HG02938 (cell line): ENCODE measurements around the gene CLSTN2.

Source experiments
- ATAC-seq: cut with Tn5 transposase; IDR thresholded peaks from one replicate; pipeline ENCODE4 v1.9.1; 2021; ENCODE audit warnings: mild to moderate bottlenecking, moderate library complexity; ENCODE audit not compliant: unreplicated experiment

CLSTN2 gene

DNA sequence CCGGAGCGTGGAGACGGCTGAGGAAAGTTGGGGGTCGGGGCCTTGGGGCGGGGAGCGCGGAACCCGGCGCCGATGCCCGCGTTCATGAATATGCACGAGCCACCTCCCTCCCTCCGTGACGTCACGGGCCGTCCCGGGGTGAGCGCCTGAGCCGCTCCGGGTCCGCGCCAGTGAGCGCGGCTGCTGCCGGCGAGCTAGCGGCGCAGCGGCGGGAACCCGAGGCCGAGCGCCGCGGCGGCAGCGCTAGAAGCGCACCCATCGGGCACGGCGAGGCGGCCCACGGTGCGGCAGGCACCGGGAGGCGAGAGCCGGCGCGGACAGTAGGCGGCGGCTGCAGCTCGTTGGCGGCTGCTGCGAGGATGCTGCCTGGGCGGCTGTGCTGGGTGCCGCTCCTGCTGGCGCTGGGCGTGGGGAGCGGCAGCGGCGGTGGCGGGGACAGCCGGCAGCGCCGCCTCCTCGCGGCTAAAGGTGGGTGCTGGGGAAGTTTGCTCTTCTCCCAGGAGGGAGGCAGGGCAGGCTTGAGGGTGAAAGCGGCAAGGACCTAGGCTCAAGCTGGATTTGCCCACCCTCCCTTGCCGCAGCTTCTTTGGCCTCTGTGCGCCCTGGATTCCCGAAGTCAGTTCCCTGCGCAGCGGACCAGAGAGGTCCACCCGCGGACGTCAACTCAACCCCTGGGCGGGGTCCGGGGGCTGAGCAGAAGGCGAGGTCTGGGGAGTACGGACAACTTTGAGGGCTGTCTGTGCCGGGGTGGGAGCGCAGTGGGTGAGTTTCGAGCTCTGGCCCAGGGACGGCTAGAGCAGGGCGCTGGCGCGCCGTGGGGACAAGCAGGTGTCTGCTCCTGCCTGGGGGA lies at the start of gene CLSTN2:
Gene CLSTN2, plus strand, starts transcription at position 170 of the 850 bp plus-strand sequence.
- ATAC-seq, result peak; percentile 50

DNA sequence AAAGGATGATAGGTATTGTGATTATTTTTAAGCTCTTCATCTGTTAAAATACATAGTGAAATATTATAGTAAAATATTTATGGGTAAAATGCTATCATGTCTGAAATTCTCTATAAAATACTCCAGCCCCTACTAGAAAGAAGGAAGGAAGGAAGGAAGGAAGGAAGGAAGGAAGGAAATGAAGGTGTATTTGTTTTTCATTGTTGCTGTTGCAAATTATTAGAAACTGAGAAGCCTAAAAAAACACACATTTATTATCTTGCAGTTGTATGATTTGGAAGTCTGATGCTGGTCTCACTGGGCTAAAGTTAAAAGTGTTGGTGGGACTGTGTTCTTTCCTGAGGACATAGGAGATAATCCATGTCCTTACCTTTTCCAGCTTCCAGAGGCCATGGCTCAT lies 47.6 kb upstream of the CLSTN2 start:
- no peak for ATAC-seq

DNA sequence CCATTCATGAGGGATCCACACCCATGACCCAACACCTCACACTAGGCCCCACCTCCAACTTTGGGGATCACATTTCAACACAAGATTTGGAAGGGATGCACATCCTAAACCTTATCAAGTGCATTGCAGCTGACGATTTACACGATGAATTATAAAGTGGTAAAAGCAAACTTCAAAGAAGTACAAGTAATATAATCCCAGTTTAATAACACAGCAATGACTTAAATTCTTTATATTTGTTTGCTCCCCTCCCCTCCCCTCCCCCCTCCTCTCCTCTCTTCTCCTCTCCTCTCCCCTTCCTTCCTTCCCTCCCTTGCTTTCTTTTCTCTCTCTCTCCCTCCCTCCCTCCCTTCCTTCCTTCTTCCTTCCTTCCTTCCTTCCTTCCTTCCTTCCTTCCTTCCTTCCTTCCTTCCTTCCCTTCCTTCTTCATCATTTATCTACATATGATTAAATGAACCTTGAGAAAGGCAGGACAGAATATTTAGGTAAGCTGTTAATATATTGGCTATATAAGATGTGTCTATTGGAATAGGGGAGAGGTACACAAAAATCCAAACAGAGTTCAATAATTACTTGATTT lies 46.3 kb upstream of the CLSTN2 start:
- ATAC-seq, result no peak

DNA sequence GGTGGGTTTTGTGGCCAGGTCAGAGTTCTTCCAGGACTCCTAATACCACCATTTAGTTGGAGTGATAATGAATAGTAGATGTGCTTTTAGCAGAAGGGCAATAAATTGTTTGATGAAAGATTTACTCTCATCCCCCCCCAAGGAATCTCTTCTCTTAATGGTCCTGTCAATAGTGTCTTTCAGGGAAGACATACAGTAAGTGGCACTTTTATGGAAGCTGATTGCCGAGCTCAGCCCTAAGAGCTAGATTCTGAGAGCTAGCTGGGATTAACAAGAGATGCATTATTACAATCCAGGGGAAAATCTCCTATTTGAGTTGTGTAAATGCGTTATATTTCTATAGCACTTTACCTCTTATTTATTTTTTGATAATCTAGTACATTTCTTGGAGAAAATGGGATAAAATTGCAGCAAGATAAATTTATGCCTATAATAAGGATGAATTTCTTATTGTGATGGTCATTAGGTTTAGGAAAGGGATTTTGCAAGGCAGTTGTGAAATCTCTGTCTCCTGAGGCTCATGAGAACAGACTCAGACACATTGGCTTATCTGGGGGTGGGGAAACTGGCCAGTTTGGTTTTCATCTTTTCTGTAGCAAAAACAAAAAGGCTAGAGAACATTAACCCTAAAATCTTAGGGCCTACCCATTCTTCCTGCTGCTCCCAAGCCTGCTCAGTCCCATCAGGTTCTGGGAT lies 41.6 kb upstream of the CLSTN2 start:
- no peak for ATAC-seq

DNA sequence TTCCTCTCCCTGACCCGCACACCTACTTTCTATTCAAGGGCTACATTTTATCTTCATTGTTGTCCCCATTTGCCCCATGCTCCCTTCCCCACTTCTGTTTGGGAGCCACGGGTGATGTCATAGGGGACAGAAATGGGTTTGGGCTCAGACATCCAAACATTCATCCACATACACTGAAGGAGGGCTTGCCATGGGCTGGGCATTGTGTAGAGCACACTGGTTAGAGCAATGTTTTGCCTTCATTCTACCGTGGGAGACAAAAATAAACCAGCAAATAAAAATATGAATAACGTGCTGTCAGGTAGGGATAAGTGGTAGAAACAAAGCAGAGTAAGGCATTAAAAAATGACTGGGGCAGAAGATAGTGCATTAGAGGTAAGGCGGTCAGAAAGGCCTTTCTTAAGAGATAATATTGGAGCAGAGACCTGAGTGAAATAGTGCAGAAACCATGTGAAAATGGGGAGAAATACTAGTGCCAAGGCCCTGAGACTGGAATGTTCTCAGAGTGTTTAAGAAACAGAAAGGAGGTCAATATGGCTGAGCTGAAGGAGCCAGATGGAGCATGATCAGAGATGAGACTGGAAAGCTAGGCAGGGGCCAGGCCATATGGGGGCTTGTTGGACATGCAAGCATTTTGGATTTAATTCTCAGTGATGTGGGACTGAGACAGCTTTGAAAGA lies 40.9 kb upstream of the CLSTN2 start:
- no peak for ATAC-seq

DNA sequence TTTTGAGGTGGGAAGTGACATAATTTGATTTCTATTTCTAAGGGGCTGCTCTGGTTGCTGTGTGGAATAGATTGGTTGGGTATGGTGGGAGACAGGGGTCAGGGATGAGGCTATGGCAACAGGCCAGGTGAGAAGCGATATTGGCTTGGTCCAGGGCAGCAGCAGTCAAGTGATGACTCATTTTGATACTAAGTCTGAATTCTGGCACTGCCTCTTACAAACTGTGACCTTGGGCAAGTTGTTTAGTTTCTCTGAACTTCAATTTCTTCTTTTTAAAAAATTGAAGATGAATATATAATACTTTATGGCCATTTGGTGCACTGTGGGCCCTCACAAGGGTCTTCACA lies 40.4 kb upstream of the CLSTN2 start:
- ATAC-seq, result no peak

DNA sequence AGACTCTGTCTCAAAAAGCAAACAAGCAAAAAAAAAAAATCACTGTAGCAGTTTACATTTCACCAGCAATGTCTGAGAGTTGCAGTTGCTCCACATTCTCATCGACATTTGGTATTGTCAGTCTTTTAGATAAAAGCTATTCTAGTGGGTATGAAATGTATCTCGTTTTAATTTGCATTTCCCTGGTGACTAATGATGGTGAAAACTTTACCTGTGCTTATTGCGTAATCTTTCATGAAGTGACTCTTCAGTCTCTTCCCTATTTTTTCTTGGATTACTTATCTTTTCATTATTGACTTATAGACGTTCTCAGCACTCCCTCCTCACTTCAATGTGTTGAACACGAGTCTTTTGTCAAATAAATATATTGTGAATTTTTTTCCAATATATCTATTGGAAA lies 37.2 kb upstream of the CLSTN2 start:
- ATAC-seq, result no peak

DNA sequence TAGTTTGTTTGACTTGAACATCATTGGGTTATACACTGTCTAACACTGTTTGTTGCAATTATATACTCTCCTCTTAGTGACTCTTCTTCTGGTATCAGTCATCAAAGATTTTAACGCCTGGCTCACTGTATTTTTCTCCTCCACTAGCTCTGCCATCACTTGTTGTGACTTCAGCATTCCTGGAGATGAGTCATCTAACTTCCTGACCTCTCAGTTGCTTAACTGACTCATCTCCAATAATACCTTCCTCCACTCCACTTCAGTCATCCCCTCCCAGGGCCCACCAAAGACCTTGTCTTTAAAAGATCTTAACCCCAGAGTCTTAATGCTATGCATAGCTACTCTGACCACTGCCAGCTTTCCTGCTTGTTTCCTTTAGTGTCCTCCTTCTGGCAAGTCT lies 28.6 kb upstream of the CLSTN2 start:
- no peak for ATAC-seq

DNA sequence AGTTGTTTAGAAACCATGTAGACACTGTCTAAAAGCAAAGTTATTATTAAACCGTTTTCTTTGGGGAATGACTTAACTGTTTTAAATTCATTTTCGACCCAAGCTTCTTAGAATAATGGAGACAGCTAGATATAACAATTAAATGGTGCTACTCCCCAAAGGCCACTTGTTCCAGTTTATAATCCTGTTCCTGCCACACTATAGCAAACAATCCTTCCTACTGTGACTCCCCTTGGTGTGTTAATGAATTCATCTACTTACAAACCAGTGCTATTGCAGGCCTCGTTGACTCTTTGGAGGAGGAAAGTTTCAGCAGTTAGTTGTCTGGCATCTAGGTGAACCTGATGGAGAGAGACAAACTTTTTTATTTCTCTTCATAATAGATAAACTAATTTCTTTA lies 25.2 kb upstream of the CLSTN2 start:
- ATAC-seq, result no peak

DNA sequence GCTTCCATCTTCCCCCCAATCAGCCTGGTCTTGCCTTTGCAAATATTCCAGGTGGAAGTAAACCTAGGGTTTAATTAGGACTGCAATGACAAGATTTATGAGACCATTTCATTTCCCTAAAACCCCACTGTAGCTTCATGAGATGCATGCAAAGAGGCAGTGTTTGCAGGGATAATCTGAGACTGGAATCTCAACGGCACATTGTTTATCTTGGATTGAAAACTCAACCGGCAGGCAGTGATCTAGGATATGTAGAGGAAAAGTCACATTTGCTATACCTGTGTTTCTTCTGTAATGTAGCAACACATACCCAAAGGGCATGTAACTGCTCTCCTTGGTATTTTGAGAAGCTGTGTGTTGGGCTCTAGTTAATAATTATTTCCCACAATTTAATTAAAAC lies 18.7 kb upstream of the CLSTN2 start:
- ATAC-seq, result no peak

DNA sequence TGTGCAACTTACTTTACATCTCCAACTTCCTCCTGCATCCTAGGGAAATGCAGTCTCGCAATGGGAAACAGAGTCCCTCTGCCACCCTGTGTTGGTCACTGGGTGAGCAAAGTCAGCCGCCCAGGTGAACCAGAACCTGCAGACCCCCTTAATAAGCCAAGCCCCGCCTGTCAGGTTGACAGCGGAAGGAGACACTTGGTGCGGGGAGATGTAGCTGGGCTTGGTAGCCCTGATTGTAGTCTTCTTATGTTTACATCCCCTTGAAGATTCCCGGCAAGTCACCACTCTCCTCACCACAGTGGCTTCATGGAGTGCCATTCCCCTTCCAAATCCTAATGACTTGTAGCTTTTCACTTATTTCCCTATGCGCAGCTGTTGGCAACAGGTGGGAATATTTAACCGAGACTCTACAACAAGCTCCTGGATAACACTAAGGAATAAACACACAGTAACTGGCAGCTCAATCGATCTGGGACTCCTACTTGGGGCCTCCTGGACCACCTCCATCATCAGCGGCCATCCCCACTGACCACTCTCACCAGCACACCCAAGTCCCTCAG lies 17.7 kb upstream of the CLSTN2 start:
- no peak for ATAC-seq

DNA sequence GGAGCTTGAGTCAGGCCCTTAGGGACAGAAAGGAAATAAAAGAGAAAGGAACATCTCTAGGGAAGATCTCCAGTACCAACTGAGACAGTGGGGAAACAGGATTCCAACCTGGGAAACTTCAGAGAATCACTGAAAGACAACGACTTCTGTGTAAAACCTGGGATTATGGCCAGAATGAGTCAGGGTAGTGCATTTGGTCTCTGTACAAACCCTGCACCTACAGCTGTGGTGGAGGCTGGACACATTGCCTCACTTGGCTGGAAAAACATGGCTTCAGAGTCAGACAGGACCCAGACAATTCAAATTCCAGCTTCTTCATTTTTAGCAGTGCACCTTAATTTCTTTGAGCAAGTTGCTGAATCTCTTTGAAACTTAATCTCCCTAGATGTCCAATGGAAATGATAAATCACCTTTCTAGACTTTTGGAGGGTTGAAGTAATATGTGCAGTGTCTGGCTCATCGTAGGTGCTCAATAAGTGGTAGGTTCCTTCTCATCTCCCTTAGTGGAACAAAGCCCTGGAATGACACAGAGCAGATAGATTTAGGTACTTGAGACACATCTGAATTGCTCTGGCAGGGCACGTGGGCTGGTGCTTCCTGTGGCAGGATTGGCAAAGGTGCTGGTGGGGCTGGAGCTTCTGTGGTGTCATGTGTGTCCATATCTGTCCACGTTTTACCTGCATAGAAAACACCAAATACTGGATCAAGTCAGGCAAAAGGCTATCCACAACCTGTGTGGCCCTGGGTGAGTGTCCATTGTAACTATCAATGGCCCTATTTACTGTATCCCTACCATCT lies 6.1 kb upstream of the CLSTN2 start:
- ATAC-seq, result no peak

DNA sequence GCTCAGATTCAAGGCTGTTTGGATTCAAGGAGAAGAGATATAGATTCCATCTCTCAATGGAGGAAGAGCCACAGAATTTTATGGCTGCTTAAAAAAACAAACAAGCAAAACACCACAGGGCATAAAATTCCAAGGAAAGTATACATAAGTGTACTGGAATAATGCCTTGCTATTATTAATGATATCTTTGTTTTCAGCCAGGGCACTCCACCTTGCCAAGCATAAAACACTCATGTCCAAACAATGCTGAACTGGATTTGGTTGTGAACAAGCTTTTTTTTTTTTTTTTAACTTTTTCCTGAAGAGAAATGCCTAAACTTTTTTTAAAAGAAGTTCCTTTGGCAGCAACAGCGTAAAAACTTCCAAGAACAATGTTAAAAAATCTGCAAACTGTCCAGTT lies 4.8 kb upstream of the CLSTN2 start:
- no peak for ATAC-seq

DNA sequence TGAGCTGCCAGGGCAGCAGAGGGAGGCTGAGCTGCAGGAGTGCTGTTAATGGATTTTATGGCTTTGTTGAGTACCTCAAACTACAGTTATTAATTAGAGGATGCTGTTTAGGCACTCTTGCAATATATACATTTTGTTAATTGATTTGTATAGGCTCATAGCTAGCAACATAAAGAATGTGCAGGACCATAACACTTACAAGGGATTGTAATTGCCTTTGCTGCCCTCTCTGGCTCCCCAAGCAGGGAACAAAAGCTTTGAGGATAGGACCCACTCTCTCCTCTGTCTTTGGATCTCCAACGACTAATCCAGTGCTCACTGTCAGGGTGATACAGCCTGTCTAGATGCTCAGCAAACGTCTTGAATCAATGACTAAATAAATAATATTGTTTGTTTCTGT lies 1.2 kb upstream of the CLSTN2 start:
- ATAC-seq, result no peak

DNA sequence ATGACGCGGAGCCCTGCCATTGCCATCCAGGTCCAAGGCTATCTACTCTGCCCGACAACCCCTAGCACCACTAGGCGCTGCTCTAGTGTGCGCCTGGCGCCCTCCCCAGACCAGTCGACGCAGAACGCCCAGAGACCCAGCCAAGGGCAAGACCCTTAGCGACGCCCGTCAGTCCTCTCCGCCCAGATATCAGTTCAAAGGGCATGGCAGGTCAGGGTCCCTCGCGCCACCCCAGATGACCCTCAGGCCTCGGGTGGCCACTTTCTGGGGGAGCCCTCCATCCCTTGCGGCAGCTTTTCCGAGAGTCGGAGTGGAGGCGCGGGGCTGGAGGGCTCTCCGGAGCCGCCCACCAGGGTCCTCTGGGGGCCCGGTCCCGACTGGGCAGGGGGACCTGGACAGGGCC lies 371 bp upstream of the CLSTN2 start:
- peak; percentile 24 for ATAC-seq

DNA sequence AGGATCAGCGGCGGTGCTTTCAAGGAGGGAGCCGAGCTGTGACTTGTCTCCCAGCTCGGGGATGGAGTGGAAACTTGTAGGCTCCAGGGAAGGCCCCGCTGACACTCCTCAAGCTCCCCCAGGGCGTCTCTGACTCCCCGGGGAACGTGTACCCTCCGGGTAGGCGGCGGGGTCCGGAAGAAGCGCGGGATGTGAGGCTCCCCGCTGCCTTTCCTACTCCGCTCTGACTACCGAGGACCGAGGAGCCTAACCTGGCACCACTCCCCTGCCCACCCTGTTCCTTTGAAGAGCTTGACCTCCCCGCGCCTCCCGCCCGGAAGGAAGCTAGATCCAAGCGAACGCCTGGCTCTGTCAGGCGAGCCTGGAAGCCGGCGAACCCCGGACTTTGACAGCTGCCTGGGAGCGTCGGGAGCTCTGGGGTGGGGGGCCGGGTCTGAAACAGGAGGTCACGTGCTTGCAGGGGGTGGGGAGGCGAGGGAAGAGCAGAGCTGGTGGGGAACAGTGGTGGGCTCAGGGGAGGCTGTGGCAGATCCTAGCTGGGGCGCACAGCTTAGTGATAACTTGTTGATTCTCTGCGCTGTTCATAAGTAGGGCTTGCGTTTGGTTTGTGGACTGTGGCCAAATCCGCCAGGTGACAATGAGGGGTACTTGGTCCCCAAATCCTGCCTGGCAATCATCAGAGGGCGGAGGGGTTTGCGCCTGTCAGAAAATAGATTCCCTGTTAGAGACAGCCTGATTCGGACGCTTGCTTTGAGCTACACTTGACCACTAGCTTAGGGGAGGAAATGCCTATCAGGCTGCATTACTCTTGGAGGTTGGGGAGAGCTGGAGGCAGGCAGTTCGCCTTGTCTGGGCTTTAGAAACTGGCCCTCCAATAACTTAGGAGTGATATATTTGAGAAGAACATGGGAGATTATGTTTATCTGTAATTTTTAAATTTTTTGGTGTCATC lies 1.2 kb downstream of the CLSTN2 start:
- no peak for ATAC-seq

DNA sequence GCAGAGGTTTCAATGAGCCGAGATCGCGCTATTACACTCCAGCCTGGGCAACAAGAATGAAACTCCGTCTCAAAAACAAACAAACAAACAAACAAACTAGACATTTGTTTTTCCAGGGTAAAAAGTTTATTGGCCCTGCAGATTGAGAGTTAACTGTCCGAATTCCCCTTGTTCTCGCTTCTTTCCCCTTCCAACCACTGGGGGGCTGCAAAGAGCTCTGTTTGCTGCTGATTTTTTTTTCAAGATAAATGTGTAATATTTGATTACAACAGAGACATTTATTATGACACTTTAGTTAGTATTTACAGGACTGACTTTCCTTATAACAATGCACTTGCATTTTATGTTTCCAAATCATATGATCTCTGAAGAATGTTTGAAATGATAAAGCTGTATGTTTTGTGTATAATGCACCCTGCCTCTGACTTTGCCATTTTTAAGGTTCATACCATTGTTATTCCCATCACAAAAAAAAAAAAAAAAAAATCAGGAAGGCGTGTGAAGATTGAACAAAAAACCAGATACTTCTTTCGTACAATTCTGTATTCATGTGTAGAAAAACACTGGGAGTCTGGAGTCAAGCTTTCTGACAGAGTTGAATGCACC lies 2.8 kb downstream of the CLSTN2 start:
- no peak for ATAC-seq

DNA sequence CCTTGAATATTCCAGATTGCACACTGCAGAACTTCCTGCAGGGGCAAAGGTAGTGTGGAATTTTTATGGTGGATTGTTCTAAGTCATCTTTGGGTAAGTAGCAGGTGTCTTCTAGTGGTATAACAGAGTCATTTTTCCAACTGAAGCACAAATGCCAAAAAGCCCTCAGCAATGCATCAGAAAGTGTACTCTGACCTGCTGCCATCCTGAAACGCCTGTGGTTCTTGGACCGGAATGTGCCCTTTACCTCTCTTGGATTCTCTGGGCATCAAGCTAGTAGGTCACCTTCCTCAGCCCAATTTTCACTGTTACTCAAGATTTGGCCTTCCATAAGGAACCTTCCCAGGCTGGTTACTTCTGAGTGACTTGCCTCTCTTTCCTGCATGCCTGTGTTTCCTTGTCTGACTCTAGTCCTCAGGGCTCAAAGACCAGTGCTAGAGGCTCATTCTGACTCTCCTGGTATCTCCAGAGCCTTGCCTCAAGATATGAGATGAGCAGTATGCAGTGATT lies 4.8 kb downstream of the CLSTN2 start:
- ATAC-seq, result no peak

DNA sequence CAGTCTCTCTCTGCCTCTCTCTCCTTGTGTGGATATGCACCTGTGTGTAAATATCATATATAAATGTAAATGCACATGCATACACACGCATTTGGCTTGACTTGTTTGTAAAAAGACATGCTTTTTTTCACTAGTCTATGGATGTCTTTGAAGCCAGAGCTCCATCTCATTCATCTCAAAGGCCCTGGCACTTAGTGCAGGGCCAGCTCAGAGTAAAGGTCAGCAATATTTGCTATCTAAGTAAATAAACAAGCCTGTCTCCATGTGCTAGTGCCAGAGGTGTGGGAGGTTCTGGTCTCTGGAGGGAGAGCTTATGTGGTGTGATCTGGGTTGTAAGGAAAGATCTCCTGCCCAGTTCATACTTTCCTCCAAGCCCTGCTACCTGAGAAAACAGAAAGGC lies 5.6 kb downstream of the CLSTN2 start:
- no peak for ATAC-seq
